GM18861 (cell line): Measurements from ENCODE around the gene KLHL2.
"Not testable (repeated sequence)": the region's sequence is repeated elsewhere in the genome, so short reads cannot be mapped to it uniquely, and the experiment has no call there.

ENCODE experiments used
- ATAC-seq: cut with Tn5 transposase; IDR thresholded peaks from one replicate; pipeline ENCODE4 v1.9.1; 2021; ENCODE audit not compliant: unreplicated experiment

Gene KLHL2, protein sequence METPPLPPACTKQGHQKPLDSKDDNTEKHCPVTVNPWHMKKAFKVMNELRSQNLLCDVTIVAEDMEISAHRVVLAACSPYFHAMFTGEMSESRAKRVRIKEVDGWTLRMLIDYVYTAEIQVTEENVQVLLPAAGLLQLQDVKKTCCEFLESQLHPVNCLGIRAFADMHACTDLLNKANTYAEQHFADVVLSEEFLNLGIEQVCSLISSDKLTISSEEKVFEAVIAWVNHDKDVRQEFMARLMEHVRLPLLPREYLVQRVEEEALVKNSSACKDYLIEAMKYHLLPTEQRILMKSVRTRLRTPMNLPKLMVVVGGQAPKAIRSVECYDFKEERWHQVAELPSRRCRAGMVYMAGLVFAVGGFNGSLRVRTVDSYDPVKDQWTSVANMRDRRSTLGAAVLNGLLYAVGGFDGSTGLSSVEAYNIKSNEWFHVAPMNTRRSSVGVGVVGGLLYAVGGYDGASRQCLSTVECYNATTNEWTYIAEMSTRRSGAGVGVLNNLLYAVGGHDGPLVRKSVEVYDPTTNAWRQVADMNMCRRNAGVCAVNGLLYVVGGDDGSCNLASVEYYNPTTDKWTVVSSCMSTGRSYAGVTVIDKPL

DNA sequence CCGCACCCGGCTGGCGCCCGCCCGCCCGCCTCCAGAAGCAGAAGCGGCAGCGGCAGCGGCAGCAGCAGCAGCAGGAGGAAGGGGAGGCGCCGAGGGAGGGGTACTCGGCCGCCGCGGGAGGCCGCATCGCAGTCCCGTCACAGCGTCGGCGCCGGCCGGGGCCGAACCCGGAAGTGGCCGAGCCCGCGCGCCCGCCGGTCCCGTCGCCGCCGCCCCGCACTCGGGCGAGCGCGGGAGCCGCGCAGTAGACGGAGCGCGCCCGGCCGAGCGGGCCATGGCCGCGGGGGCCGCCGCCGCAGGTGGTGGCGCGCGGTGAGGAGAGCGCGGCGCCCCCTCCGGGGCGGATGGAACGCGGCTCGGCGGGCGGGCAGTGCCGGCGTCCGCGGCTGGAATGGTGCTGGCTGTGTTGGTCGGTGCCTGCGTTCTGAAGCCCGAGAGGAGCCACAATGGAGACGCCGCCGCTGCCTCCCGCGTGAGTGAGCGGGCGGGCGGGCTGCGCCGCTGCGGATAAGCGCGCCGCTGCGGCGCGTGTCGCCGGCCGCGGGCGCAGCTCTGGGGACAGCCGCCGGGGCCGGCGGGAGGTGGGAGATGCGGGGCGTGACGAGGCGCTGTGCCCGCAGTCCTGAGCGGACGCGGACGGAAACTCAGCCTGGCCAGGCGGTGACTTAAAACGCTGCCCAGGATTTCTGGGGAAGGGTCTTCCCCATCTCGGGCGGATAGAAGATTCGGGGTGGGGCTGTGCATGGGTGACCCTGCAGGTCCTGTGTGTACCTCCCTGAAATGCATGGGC lies at the start of gene KLHL2:
KLHL2 (plus strand) TSS at position 131 of the 790 bp plus-strand sequence; CDS start at position 447, 316 bp downstream.
- ATAC-seq, result peak; percentile 89

DNA sequence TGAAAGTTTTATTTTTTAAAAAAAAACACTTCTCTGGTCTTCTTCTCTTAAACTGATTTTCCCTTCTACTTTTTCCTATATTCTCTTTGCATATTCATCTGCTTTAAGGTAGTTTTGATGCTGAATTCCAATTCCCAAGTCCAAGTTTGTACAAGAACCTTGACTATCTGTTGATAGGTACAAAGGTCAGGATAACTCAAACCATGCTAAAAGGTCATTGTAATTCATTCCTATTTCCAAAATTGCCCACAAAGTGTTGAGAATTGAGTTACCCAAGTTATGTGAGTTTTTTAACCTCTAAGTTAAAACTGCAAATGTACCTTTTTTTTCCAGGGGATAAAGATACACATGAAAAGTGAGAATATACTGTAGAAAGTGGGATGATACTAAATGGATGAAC lies 48.6 kb upstream of the KLHL2 start:
- ATAC-seq, result no peak

DNA sequence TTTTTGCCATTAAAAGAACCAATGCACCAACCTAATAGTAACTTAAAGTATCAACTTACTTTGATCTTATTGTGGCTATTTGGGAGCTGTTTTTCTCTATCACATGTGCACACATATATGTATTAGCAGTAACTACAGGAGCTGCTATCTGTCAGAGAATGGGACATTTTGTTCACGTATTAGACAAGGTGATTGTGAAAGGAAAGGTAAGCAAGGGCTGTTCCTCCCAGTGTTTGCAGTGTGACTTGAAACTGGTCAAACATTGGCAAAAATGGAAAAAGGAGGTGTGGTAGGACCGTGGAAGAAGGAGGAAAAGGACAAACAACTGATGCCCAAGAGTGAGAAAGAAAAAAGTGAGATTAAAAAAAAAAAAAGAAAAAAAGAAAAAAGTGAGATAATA lies 43.1 kb upstream of the KLHL2 start:
- no peak for ATAC-seq

- ATAC-seq, result not testable (repeated sequence)
Observed at GRCh38 chr4:165166872-165167271, 40.5 kb upstream of the KLHL2 start.

- no peak for ATAC-seq
Observed at GRCh38 chr4:165167650-165168049, 39.7 kb upstream of the KLHL2 start.

DNA sequence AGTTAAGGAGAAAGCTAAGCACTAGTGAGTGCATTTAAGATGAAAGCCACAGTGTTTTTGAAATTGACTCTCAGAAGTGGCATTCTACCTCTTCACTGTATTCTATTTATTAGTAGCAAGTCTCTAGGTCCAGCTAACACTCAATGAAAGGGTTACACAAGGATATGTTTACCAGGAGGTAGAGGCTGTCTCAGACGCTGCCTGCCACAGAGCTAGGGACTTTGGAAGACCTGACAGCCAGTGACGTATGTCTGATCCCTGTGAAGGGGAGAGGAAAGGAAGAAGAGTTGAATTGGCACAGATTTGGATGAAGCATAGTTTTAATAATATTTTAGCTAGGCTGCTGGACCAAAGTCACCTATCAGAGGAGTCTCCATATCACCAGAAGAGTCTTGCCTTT lies 36.5 kb upstream of the KLHL2 start:
- ATAC-seq, result no peak

- ATAC-seq, result not testable (repeated sequence)
Observed at GRCh38 chr4:165175470-165175869, 31.9 kb upstream of the KLHL2 start.

- ATAC-seq, result no peak
Observed at GRCh38 chr4:165175879-165176278, 31.5 kb upstream of the KLHL2 start.

- ATAC-seq, result no peak
Observed at GRCh38 chr4:165177725-165178666, 29.4 kb upstream of the KLHL2 start.

GRCh38 chr4:165184220-165184619 lies 23.1 kb upstream of the KLHL2 start:
- no peak for ATAC-seq

DNA sequence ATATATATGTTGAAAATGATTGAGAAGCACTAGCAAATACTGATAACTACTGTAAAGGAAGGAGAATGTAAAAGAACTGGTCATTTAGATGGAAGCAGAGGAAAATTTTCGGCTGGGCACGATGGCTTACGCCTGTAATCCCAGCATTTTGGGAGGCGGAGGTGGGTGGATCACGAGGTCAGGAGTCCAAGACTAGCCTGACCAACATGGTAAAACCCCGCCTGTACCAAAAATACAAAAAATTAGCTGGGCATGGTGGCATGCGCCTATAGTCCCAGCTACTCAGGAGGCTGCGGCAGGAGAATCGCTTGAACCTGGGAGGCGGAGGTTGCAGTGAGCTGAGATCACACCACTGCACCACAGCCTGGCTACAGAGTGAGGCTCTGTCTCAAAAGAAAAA lies 22.4 kb upstream of the KLHL2 start:
- not testable (repeated sequence) for ATAC-seq

GRCh38 chr4:165185448-165185847 lies 21.9 kb upstream of the KLHL2 start:
- no peak for ATAC-seq

GRCh38 chr4:165190591-165191347 lies 16.6 kb upstream of the KLHL2 start:
- ATAC-seq, result no peak

DNA sequence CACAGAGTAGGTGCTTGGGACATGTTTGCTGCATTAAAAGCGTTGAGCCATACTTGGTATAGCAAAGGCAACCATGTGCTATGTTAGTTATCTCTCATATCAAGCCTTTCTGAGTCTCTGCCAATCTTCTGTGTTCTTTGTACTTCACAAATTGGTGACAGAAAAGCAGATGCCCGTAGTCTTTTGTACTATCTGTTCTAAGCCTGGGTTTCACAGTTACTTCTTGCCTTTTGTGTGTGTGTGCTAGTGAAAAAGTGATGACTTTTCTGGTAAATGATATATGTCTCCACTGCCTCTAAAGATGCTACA lies 16.1 kb upstream of the KLHL2 start:
- ATAC-seq, result no peak

DNA sequence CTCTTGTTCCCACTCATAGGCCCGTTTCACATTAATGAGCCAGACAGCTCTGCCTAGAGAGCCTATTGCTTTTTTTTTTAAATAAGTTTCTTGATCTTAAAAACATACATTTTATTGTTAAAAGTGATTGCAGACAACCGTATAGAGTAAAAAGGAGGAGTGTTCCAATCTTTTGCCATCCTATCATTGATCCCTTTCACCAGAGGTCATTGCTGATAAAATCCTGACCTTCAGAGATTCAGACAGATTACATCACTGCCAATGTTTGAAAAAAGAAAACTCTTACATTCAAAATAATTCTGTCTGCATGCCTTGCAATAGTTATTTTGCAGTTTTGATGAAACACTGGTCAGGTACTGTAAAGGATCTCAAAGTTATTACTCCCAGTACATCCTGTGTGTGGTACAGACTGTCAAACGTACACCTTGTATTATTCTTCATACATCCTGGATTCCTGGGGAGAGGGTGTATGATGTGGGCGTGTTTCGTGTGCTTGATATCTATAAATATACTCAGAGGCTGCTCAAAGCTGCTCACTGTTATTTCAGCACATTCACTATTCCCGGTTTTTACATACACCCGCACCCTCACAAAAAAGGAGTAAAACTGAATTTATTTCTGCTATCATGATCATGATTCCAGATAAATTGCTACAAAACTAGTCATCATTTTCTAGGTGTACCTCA lies 15.4 kb upstream of the KLHL2 start:
- no peak for ATAC-seq

- no peak for ATAC-seq
Observed at GRCh38 chr4:165192500-165192898, 14.9 kb upstream of the KLHL2 start.

DNA sequence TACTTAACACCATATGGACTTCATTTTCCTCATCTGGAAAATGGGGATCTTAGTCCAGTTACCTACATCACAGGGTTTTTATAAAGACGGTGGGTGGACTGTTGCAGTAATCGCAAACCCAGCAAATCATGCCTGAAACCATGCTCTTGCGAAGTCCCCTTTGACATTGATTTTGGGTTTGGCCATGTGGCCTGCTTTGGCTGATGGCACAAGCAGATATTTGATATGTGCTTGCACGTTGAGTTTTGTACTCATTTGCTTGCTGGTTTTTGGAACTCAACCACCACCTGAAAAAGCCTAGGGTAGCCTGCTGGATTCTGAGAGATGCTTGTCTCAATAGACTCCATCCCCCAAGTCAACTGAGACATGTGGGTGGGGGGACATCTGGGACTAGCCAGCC lies 14.4 kb upstream of the KLHL2 start:
- no peak for ATAC-seq

DNA sequence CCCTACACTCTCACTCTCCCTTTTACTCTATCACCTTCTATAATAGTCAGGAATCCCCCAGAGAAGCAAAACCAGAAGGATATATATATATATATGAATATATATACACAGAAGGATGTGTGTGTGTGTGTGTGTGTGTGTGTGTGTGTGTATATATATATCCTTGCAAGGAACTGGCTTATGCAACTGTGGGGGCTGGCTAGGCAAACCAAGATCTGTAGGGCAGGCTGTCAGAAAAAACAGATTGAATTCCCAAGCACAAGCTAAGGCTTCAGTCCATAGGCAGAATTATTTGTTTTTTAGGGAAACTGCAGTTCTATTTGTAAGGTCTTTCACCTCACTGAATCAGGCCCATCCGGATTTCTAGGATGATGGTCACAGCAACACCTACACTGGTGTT lies 13.0 kb upstream of the KLHL2 start:
- no peak for ATAC-seq

DNA sequence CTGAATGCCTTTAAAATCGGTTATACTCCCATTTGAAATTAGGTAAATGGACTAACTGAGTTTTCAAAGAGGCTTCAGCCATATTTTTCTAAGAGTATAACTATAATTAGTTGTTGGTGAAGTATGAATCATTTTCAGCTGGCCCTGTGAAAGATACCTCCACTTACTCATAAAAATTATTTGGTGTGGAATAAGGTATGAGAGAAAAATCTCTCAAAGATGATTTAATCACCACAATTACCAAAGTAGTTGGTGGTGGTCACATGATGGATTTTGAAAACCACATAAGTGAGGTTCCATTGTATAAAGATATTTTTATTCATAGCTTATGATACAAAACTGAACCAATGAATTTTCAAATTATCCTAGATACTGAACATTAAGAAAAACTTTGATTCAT lies 9.0 kb upstream of the KLHL2 start:
- no peak for ATAC-seq

- ATAC-seq, result no peak
Observed at GRCh38 chr4:165199286-165199685, 8.1 kb upstream of the KLHL2 start.
